Measurements from ENCODE around the gene MAP2K4.

GRCh38 chr17:12043702-12044101 lies 23.0 kb downstream of the MAP2K4 start:
- TF ChIP-seq EZH2 (IDR thresholded peaks at IDR 0.05) (no peak), FOXP2 (optimal IDR thresholded peaks at IDR 0.05; ENCODE audit: control extremely low read depth, extremely low read length, insufficient read depth) (no peak), POLR2AphosphoS5 (IDR thresholded peaks at IDR 0.05; ENCODE audit: borderline replicate concordance, low read depth, low read length) (no peak)

All from SK-N-MC (cell line).